K562 (cell line): ENCODE results near the gene FBXO11. TPM values are rescaled to one million over a fixed set of nuclear protein-coding genes. Genes with fewer than 3 reads are reported as not detected.

Source experiments
- BHLHE40 ChIP-seq: IDR thresholded peaks from 2 replicates; pipeline ENCODE4 v1.6.1; 2011; ENCODE audit warnings: low read length, improper control_type of control experiment
- C11orf30 ChIP-seq: fragments of 450-650 bp; IDR thresholded peaks from 2 replicates; pipeline ENCODE4 v1.6.1; 2016; ENCODE audit warnings: low read depth, mild to moderate bottlenecking
- MIER1 ChIP-seq: fragments of 450-650 bp; IDR thresholded peaks from 2 replicates; pipeline ENCODE4 v1.6.1; 2016; ENCODE audit warnings: antibody characterized with exemption, mild to moderate bottlenecking, low read depth
- RBM39 ChIP-seq: fragments of 200-400 bp; formaldehyde crosslinking; optimal IDR thresholded peaks from 2 replicates; pipeline ENCODE3; 2018; ENCODE audit warnings: low read depth, low read length
- SRSF1 ChIP-seq: fragments of 200-400 bp; formaldehyde crosslinking; IDR thresholded peaks from 2 replicates; pipeline ENCODE4 v1.6.1; 2017; ENCODE audit warnings: mild to moderate bottlenecking, low read depth, low read length, moderate library complexity
- ZNF408 ChIP-seq: fragments of 250-450 bp; sonication (Bioruptor Pico); IDR thresholded peaks from 2 replicates; pipeline ENCODE4 v1.4.0; 2020; ENCODE audit warnings: low read depth, mild to moderate bottlenecking, moderate library complexity
- ZNF699 ChIP-seq: fragments of 250-450 bp; sonication (Bioruptor Pico); IDR thresholded peaks from 2 replicates; pipeline ENCODE4 v1.8.0; 2021; ENCODE audit warnings: mild to moderate bottlenecking, moderate library complexity; ENCODE audit not compliant: insufficient replicate concordance
- polyA plus RNA-seq, 8 experiments: library from polyadenylated mRNA; depleted of rRNA in 4 of 8; stranded (reverse) in 5 of 8; unstranded in 3 of 8; fragments of >200 nt; fragmentation: Nextera tagmentation in 2 of 8; fragmentation: Illumina TruSeq in 1 of 8; extraction: Ambion mirVana in 2 of 8; extraction: Trizol in 1 of 8; gene quantifications; 2 replicates each; pipeline versions ENCODE4 v1.2.1 to v1.2.3, GENCODE V29; 2011 to 2014; ENCODE audit warnings: inconsistent platforms in 1 of 8, missing spikeins in 1 of 8
- total RNA-seq, 7 experiments: library from RNA; depleted of rRNA in 6 of 7; stranded (reverse); fragments of >200 nt in 6 of 7; fragmentation: Illumina TruSeq in 2 of 7; extraction: Trizol in 2 of 7; gene quantifications; 2 replicates each; pipeline versions ENCODE4 v1.2.1 to v1.2.3, GENCODE V29; 2011 to 2021; ENCODE audit warnings: low replicate concordance in 1 of 7
- TF ChIP-seq, protein P1 (sequence below): sonication (generic); formaldehyde crosslinking; IDR thresholded peaks from 2 replicates; pipeline ENCODE4 v1.8.0; 2022; ENCODE audit warnings: mild to moderate bottlenecking, missing genetic modification reagents
- TF ChIP-seq, protein P2 (sequence below), 2 experiments: fragments of 450-650 bp; formaldehyde crosslinking in 1 of 2; IDR thresholded peaks; 2 replicates each; pipeline versions ENCODE4 v1.4.0 to v1.6.1; 2014 to 2020; ENCODE audit warnings: mild to moderate bottlenecking in 2 of 2, borderline replicate concordance in 1 of 2, low read depth in 1 of 2
- TF ChIP-seq, protein P3 (sequence below): fragments of 250-450 bp; sonication (Bioruptor Pico); IDR thresholded peaks from 2 replicates; pipeline ENCODE4 v1.5.0; 2020; ENCODE audit warnings: mild to moderate bottlenecking, borderline replicate concordance

The FBXO11 gene
- total and polyA plus RNA-seq, 9 of the 15 experiments (the other 6 are each of a cell fraction or from before 2014, with no cell fraction given): 8.8 to 44.5 (median 24.1) TPM

DNA sequence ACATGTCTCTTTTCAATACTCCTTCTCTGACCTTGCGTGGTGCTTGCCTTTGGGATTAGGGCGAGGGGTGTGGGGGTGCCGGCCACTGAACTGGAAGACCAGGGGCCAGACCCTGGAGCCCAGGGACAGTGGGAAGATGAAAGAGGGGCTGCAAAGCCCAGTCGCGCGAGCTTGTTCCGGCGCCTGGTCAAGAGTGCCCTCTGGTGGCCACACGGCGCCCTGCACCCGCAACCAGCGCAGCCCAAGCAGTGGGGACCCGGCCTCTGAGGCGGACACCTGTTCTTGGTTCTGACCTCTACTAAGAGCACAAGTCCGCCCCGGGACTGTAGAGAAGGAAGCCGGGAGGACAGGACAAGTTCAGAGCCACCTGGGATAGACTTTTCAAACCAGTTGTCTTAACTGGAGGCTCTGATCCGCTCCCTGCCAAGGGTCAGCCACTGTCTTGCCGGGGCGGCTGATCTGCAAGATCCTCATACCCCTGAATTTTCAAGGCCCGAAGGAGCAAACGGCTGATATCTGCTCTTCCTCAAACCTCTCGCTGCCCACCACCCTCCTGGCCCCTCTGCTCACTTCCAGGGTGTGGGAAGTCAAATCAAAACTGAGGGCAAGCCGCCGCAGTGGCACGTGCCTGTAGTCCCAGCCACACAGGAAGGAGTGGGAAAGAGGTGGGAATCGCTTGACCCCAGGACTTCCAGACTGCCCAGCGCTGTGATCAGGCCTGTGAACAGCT lies 138.3 kb downstream of the FBXO11 start (continued):
- TF ChIP-seq, protein P1, sequence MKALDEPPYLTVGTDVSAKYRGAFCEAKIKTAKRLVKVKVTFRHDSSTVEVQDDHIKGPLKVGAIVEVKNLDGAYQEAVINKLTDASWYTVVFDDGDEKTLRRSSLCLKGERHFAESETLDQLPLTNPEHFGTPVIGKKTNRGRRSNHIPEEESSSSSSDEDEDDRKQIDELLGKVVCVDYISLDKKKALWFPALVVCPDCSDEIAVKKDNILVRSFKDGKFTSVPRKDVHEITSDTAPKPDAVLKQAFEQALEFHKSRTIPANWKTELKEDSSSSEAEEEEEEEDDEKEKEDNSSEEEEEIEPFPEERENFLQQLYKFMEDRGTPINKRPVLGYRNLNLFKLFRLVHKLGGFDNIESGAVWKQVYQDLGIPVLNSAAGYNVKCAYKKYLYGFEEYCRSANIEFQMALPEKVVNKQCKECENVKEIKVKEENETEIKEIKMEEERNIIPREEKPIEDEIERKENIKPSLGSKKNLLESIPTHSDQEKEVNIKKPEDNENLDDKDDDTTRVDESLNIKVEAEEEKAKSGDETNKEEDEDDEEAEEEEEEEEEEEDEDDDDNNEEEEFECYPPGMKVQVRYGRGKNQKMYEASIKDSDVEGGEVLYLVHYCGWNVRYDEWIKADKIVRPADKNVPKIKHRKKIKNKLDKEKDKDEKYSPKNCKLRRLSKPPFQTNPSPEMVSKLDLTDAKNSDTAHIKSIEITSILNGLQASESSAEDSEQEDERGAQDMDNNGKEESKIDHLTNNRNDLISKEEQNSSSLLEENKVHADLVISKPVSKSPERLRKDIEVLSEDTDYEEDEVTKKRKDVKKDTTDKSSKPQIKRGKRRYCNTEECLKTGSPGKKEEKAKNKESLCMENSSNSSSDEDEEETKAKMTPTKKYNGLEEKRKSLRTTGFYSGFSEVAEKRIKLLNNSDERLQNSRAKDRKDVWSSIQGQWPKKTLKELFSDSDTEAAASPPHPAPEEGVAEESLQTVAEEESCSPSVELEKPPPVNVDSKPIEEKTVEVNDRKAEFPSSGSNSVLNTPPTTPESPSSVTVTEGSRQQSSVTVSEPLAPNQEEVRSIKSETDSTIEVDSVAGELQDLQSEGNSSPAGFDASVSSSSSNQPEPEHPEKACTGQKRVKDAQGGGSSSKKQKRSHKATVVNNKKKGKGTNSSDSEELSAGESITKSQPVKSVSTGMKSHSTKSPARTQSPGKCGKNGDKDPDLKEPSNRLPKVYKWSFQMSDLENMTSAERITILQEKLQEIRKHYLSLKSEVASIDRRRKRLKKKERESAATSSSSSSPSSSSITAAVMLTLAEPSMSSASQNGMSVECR (CRISPR knock-in tag): no peak
- TF ChIP-seq ZNF699 (CRISPR knock-in tag) (no peak), RBM39 (no peak), ZNF408 (CRISPR knock-in tag) (no peak), BHLHE40 (0 out of 2 replicates have a peak, but pooled peaks have one; percentile 13), C11orf30 (no peak), SRSF1 (no peak), MIER1 (no peak)
- TF ChIP-seq, protein P2, sequence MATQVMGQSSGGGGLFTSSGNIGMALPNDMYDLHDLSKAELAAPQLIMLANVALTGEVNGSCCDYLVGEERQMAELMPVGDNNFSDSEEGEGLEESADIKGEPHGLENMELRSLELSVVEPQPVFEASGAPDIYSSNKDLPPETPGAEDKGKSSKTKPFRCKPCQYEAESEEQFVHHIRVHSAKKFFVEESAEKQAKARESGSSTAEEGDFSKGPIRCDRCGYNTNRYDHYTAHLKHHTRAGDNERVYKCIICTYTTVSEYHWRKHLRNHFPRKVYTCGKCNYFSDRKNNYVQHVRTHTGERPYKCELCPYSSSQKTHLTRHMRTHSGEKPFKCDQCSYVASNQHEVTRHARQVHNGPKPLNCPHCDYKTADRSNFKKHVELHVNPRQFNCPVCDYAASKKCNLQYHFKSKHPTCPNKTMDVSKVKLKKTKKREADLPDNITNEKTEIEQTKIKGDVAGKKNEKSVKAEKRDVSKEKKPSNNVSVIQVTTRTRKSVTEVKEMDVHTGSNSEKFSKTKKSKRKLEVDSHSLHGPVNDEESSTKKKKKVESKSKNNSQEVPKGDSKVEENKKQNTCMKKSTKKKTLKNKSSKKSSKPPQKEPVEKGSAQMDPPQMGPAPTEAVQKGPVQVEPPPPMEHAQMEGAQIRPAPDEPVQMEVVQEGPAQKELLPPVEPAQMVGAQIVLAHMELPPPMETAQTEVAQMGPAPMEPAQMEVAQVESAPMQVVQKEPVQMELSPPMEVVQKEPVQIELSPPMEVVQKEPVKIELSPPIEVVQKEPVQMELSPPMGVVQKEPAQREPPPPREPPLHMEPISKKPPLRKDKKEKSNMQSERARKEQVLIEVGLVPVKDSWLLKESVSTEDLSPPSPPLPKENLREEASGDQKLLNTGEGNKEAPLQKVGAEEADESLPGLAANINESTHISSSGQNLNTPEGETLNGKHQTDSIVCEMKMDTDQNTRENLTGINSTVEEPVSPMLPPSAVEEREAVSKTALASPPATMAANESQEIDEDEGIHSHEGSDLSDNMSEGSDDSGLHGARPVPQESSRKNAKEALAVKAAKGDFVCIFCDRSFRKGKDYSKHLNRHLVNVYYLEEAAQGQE (IDR thresholded peaks at IDR 0.05; ENCODE audit: borderline replicate concordance): peak; percentile 82
- TF ChIP-seq, protein P2 (CRISPR knock-in tag; IDR thresholded peaks at IDR 0.05; ENCODE audit: low read depth): no peak
- TF ChIP-seq, protein P3, sequence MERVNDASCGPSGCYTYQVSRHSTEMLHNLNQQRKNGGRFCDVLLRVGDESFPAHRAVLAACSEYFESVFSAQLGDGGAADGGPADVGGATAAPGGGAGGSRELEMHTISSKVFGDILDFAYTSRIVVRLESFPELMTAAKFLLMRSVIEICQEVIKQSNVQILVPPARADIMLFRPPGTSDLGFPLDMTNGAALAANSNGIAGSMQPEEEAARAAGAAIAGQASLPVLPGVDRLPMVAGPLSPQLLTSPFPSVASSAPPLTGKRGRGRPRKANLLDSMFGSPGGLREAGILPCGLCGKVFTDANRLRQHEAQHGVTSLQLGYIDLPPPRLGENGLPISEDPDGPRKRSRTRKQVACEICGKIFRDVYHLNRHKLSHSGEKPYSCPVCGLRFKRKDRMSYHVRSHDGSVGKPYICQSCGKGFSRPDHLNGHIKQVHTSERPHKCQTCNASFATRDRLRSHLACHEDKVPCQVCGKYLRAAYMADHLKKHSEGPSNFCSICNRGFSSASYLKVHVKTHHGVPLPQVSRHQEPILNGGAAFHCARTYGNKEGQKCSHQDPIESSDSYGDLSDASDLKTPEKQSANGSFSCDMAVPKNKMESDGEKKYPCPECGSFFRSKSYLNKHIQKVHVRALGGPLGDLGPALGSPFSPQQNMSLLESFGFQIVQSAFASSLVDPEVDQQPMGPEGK (CRISPR knock-in tag): no peak
